Stimulated activated CD4-positive, alpha-beta T cell treated with anti-CD3 and anti-CD28 coated beads, Interleukin-15, amount 100 ng/mL, for 24 hours (primary cell): ENCODE measurements around the gene FAM193A.
"Not testable (repeated sequence)": the region's sequence is repeated elsewhere in the genome, so short reads cannot be mapped to it uniquely, and the experiment has no call there.

ENCODE experiments used
- DNase-seq: peaks from one replicate; pipeline ENCODE4 v3.0.0-alpha.2; 2020

The FAM193A gene

GRCh38 chr4:2618729-2619128 lies 82.3 kb downstream of the FAM193A start:
- DNase-seq = not testable (repeated sequence)

GRCh38 chr4:2619459-2619858 lies 83.0 kb downstream of the FAM193A start:
- DNase-seq = no peak

GRCh38 chr4:2621419-2621818 lies 85.0 kb downstream of the FAM193A start:
- no peak for DNase-seq

GRCh38 chr4:2623442-2623841 lies 87.0 kb downstream of the FAM193A start:
- no peak for DNase-seq

GRCh38 chr4:2624782-2625530 lies 88.5 kb downstream of the FAM193A start:
- DNase-seq = no peak

- DNase-seq = no peak
Measured at GRCh38 chr4:2626231-2626630, 89.8 kb downstream of the FAM193A start.

GRCh38 chr4:2630556-2631273 lies 94.3 kb downstream of the FAM193A start:
- no peak for DNase-seq

- DNase-seq = no peak
Measured at GRCh38 chr4:2634014-2634413, 97.6 kb downstream of the FAM193A start.

- no peak for DNase-seq
Measured at GRCh38 chr4:2636331-2636730, 99.9 kb downstream of the FAM193A start.

- not testable (repeated sequence) for DNase-seq
Measured at GRCh38 chr4:2636994-2637393, 100.5 kb downstream of the FAM193A start.

GRCh38 chr4:2637956-2638552 lies 101.6 kb downstream of the FAM193A start:
- no peak for DNase-seq

GRCh38 chr4:2638730-2639129 lies 102.3 kb downstream of the FAM193A start:
- DNase-seq = no peak

GRCh38 chr4:2642968-2643367 lies 106.5 kb downstream of the FAM193A start:
- no peak for DNase-seq

- no peak for DNase-seq
Measured at GRCh38 chr4:2643555-2643954, 107.1 kb downstream of the FAM193A start.

GRCh38 chr4:2646396-2647149 lies 110.1 kb downstream of the FAM193A start:
- no peak for DNase-seq

GRCh38 chr4:2647403-2648158 lies 111.1 kb downstream of the FAM193A start:
- no peak for DNase-seq

- no peak for DNase-seq
Measured at GRCh38 chr4:2648159-2648814, 111.8 kb downstream of the FAM193A start.

GRCh38 chr4:2649604-2650114 lies 113.2 kb downstream of the FAM193A start:
- no peak for DNase-seq

GRCh38 chr4:2650276-2650675 lies 113.8 kb downstream of the FAM193A start:
- DNase-seq = no peak

- DNase-seq = no peak
Measured at GRCh38 chr4:2651546-2651945, 115.1 kb downstream of the FAM193A start.

GRCh38 chr4:2651998-2652397 lies 115.6 kb downstream of the FAM193A start:
- no peak for DNase-seq
